GM18508 (cell line): ENCODE results near the gene TMEM145.

Experiments used
- ATAC-seq: cut with Tn5 transposase; IDR thresholded peaks from one replicate; pipeline ENCODE4 v1.9.1; 2021; ENCODE audit warnings: moderate number of reproducible peaks; ENCODE audit not compliant: insufficient read depth, unreplicated experiment

TMEM145 gene

GRCh38 chr19:42355896-42356295, 42.8 kb downstream of the TMEM145 start:
- ATAC-seq: no peak

DNA sequence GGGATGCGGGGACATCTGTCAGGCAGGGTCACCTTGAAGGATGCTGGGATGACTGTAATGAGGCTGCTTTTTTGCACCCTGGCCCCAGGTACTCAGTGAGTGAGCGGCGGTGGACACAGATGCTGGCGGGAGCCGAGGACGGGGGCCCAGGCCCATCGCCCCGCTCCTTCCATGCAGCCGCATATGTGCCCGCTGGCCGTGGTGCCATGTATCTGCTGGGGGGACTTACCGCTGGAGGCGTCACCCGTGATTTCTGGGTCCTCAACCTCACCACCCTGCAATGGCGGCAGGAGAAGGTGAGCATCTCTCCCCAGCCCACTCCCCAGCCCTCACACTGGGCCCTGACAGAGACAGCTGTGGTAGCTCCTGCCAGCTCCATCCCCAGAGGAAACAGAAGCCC, 43.6 kb downstream of the TMEM145 start:
- ATAC-seq: no peak

- ATAC-seq: no peak
These were observed 44.2 kb downstream of the TMEM145 start for GRCh38 chr19:42357290-42357689.

GRCh38 chr19:42360787-42361544, 47.9 kb downstream of the TMEM145 start:
- ATAC-seq: no peak

DNA sequence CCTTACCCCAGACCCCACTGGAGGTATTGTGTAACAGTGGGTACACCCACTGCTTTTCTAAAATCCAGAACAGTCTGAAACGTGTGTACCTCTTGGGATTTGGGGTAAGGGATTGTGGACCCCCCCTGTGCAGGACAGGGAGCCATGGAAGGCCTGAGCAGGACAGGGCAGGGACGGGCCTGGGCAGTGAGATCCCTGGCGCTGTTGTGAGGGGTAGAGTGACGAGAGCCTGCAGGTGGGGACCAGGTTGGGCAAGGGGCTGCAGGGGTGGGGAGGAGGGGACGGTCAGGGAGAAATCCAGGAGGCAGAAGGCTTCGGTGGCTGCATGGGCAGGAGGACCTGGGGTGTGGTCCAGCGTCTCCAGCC, 48.4 kb downstream of the TMEM145 start:
- ATAC-seq: no peak

DNA sequence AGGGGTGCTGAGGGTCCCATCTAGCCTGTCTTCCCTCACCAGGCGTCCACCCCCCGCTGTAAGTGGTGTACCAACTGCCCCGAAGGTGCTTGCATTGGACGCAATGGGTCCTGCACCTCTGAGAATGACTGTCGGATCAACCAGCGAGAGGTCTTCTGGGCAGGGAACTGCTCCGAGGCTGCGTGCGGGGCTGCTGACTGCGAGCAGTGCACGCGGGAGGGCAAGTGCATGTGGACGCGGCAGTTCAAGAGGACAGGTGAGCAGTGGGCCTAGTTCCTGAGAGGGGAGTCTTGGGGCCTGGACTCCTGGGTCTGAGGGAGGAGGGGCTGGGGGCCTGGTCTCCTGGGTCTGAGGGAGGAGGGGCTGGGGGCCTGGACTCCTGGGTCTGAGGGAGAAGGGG, 49.2 kb downstream of the TMEM145 start:
- ATAC-seq: no peak

- no peak for ATAC-seq
These were observed 49.9 kb downstream of the TMEM145 start for GRCh38 chr19:42362891-42363440.

DNA sequence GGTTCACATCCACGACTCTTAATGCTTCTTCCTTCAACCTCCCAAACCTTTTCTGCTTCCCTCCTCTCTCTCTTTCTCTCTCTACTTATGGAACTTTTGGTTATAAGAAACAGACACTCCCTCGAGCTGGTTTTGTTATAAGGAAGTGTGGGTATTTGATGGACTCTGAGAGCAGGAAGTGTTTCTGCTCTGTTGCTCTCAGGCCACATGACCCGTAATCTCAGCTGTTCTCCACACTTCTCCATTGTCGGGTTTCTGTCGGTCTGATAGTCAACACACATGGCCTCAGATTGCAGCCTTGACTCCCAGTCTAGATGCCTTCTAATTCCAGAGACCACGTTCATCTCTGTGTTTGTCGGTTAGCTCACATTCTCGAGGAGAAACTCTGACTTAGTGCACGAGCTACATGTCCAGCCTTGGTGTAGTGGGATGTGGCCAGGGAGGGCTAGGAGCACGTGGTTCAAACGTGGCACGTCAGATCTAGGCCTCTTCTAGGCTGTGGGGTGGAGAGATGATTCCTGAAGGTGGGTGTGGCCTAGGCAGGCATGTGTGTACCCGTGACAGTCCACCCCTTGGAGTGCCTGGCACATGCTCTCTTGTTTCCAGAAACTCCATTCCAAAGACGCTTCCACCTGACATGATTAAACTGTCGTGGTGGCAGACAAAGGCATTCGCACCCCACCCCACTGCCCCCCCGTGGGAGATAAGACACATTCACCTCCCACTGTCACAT, 50.7 kb downstream of the TMEM145 start:
- ATAC-seq: no peak

DNA sequence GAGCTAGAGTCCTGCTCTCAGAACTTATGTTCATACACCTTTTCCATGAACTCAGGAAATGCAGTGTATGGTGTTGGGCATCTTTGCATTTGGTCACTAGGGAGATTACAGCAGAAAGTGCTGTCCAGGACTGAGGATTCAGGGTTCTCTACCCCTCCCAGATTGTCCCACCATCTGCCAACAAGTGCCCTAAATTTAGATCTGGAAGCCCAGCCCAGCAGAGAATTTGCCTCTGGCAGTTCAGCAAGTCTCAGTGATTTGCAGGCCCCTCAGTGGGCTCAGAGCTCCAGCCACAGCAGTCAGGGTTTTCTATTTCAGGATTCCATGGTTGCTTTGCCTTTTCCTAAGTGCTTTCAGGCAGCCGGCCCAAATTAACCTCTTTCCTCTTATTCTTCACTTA, 53.6 kb downstream of the TMEM145 start:
- ATAC-seq: no peak

DNA sequence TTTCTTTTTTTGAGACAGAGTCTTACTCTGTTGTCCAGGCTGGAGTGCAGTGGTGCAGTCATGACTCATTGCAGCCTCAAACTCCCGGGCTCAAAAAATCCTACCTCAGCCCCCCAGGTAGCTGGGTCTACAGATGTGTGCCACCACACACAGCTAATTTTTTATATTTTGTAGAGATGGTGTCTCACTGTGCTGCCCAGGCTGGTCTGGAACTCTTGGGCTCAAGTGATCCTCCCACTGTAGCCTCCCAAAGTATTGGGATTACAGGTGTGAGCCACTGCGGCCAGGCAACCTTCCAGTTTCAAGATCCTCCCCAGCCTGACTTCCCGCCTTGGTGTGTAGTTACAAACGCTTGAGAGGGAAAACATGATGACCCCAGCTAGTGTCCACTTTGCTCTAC, 54.8 kb downstream of the TMEM145 start:
- ATAC-seq: no peak

- no peak for ATAC-seq
These were observed 55.3 kb downstream of the TMEM145 start for GRCh38 chr19:42368360-42368759.

GRCh38 chr19:42368765-42369164, 55.7 kb downstream of the TMEM145 start:
- no peak for ATAC-seq

DNA sequence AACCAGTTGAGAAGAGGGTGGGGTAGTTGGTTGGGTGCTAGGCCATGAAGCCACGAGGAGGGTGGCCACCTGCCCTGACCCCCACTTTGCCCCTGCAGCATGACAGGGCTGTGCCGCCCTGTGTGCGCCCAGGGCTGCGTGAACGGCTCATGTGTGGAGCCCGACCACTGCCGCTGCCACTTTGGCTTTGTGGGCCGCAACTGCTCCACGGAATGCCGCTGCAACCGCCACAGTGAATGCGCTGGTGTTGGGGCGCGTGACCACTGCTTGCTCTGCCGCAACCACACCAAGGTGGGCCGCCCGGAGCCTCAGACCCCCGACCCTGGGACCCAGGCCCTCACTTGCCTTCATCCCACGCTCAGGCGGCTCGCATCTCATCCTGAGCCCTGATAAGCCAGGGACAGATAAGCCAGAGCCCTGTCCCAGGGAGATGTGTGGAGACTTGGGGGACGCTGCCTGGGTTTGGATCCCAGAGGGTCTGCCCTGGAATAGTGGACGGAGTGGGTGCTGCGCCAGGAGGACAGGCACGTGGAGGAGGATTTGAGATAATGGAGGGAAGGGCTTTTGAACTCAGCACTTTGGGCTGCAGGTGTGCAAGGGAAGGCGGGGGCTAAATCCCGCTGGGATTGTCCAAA, 56.4 kb downstream of the TMEM145 start:
- ATAC-seq: no peak

DNA sequence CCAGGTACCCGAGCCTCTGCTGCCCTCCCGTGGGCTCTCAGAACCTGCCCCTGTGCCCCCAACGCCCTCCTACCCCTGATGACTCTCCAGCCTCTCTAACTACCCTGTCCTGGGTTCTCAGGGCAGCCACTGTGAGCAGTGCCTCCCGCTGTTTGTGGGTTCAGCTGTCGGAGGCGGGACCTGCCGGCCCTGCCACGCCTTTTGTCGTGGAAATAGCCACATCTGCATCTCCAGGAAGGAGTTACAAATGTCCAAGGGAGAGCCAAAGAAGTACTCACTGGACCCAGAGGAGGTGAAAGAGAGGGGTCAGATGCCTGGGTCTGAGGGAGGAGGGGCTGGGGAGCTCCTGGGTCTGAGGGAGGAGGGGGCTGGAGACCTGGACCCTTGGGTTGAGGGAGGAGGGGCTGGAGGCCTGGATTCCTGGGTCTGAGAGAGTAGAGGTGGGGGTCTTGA, 57.0 kb downstream of the TMEM145 start:
- ATAC-seq: no peak

GRCh38 chr19:42370626-42371175, 57.6 kb downstream of the TMEM145 start:
- no peak for ATAC-seq
